ENCODE results near the gene MFAP4.

The MFAP4 gene

DNA sequence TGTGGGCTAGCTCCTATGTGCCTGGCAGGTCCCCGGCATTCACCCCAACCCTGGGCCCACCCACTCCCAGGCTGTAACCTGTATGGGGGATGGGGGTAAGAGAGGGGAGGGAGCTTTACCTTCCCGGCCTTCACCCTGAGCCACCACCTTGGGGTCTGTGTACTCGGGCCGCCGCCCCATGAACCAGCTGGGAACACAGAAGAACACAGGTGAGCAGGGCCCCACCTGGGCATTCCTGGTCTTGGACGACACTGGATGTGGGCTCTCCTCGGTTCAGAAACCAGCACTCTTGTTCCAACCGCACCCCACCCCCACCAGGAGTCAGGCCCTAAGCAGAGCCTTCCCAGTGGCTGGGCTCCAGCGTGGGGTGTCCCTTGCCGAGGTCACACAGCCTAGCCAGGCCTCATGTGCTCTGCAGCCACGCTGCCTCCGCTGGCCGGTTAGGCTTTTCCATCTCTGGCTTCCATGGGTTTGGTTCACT lies 43.3 kb downstream of the MFAP4 start:
- TF ChIP-seq CTCF (IDR thresholded peaks at IDR 0.05; ENCODE audit: borderline replicate concordance, insufficient read depth, low read depth, low read length), result no peak
- H3K4me3 ChIP-seq (ENCODE audit: low read depth, low read length), result no peak overlapping the region

DNA sequence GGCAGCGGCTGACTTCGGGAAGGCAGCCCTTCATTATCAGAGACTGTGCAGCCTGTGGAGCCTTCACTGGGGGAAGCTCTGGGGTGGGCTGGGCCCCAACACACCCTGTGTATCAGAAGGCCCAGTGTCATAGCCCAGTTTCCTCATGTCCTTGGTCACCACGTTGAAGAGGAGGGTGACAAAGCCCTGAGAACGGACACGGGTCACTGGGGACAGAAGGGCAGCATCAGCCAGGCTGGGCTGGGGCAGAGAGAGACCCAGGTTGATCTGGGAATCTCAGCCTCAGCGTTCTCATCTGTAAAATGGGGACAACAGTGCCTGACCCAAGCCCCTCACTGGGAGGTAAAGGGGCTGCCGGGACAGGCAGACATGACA lies 43.7 kb downstream of the MFAP4 start:
- H3K4me3 ChIP-seq (ENCODE audit: low read depth, low read length), result no peak overlapping the region
- TF ChIP-seq CTCF (IDR thresholded peaks at IDR 0.05; ENCODE audit: borderline replicate concordance, insufficient read depth, low read depth, low read length), result no peak

GRCh38 chr17:19342611-19343255 lies 44.3 kb downstream of the MFAP4 start:
- no peak for TF ChIP-seq CTCF (IDR thresholded peaks at IDR 0.05; ENCODE audit: borderline replicate concordance, insufficient read depth, low read depth, low read length)
- H3K4me3 ChIP-seq (ENCODE audit: low read depth, low read length), result no peak overlapping the region

DNA sequence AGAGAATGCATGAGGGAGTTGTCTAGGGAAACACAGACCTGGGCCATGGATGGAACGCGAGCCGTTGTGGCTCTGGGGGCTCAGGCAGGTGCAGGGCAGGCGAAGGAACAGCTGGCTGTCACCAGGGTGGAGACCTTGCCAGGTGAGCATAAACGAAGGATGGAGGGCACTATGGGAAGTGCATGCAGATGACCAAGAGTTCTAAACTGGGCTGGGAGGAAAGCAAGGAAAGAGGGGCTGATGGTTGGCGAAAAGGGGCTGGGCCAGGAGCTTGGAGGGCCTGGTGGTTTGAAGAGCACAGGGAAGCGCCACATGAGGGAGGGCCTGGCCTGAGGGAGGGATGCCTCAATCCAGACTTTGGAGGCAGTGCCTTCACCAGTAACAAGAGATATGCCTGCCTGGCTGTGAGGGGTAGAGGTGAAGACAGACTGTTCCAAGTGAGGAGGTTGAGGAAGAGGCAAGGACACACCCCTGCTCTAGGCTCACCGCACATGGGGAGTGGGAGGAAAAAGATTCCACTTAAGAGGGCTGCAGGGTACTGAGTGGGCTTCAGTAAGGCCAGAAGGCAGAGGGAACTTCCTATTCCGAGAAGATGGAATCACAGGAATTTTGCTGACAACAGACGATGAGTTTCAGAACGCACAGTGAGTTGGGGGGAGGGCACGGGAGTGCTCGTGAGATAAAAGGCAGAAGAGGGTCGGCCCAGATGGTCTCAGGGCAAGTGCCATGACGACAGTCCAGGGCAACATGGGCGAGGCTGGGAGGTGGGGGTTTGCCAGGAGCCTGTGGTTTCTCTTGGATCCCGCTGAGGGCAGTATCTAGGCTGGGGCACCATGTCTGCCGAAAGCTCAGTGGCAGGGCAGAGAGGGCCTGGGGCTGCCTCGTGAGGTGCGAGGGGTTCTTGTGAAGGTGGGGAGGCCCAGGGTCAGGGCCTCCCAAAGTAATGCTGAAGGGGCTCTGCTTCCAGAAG lies 45.1 kb downstream of the MFAP4 start:
- no peak for TF ChIP-seq CTCF (IDR thresholded peaks at IDR 0.05; ENCODE audit: borderline replicate concordance, insufficient read depth, low read depth, low read length)
- H3K4me3 ChIP-seq (ENCODE audit: low read depth, low read length), result no peak overlapping the region

- no peak overlapping the region for H3K4me3 ChIP-seq (ENCODE audit: low read depth, low read length)
These were observed 45.8 kb downstream of the MFAP4 start for GRCh38 chr17:19341211-19341631.

DNA sequence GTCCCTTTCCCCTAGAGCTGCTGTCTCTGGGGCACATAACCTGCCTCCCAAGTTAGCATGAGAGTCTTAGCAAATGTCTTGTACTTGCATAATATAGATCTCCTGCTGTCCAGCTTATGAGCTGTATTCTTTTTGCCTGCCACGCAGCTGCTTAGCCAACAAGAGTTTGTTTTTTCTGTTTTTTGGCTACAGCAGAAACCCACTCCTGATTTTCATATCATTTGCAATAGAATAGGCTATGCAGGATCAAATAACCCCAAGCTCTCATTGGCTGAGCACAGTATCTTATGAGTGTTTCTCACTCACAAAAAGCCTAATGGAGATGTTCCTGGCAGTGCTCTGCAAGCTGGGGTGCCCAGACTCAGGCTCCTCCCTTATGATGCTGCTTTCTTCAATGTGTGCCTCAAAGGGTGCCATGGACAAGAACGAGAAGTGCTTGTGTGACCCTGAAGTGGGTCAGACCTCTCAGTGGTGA lies 47.6 kb downstream of the MFAP4 start:
- no peak overlapping the region for H3K4me3 ChIP-seq (ENCODE audit: low read depth, low read length)
- TF ChIP-seq CTCF (IDR thresholded peaks at IDR 0.05; ENCODE audit: borderline replicate concordance, insufficient read depth, low read depth, low read length), result no peak

More at GRCh38 chr17:19341211-19341631, 45.8 kb downstream of the MFAP4 start:
- no peak for TF ChIP-seq CTCF (IDR thresholded peaks at IDR 0.05; ENCODE audit: borderline replicate concordance, insufficient read depth, low read depth, low read length)
